HepG2 (cell line): ENCODE results near the gene CD4. TPM values are rescaled to one million over a fixed set of nuclear protein-coding genes. Genes with fewer than 3 reads are reported as not detected.

Source experiments
- CBX1 ChIP-seq: IDR thresholded peaks from one replicate; pipeline ENCODE4 v1.6.1; 2016; ENCODE audit warnings: antibody characterized with exemption, low read depth
- CENPBD1 ChIP-seq: sonication (generic); formaldehyde crosslinking; IDR thresholded peaks from 2 replicates; pipeline ENCODE4 v1.8.0; 2022; ENCODE audit warnings: missing genetic modification reagents, low read depth, mild to moderate bottlenecking, borderline replicate concordance
- FOXA3 ChIP-seq: IDR thresholded peaks from 2 replicates; pipeline ENCODE4 v1.6.1; 2016; ENCODE audit warnings: missing genetic modification reagents, missing compliant biosample characterization
- MED13 ChIP-seq: sonication (generic); formaldehyde crosslinking; IDR thresholded peaks from 2 replicates; pipeline ENCODE4 v1.5.0; 2020; ENCODE audit warnings: missing genetic modification reagents
- PHF8 ChIP-seq: sonication (generic); formaldehyde crosslinking; IDR thresholded peaks from 2 replicates; pipeline ENCODE4 v1.5.0; 2020; ENCODE audit warnings: missing genetic modification reagents
- PREB ChIP-seq: sonication (generic); formaldehyde crosslinking; IDR thresholded peaks from 2 replicates; pipeline ENCODE4 v1.4.0; 2020; ENCODE audit warnings: missing genetic modification reagents
- REL ChIP-seq: sonication (generic); formaldehyde crosslinking; conservative IDR thresholded peaks from 2 replicates; pipeline ENCODE4 v1.8.0; 2022; ENCODE audit warnings: mild to moderate bottlenecking, missing genetic modification reagents, moderate library complexity
- STAT6 ChIP-seq: sonication (generic); formaldehyde crosslinking; IDR thresholded peaks from 2 replicates; pipeline ENCODE4 v1.4.0; 2020; ENCODE audit warnings: missing genetic modification reagents, mild to moderate bottlenecking, borderline replicate concordance
- ZFP1 ChIP-seq: IDR thresholded peaks from 2 replicates; pipeline ENCODE4 v1.6.1; 2016
- ZFP37 ChIP-seq: sonication (generic); formaldehyde crosslinking; IDR thresholded peaks from 2 replicates; pipeline ENCODE4 v1.4.0; 2020; ENCODE audit warnings: missing genetic modification reagents, borderline replicate concordance
- ZNF329 ChIP-seq: sonication (generic); formaldehyde crosslinking; IDR thresholded peaks from 2 replicates; pipeline ENCODE4 v1.9.0; 2021; ENCODE audit warnings: low read depth, mild to moderate bottlenecking, missing genetic modification reagents
- ZNF382 ChIP-seq: sonication (generic); formaldehyde crosslinking; IDR thresholded peaks from 2 replicates; pipeline ENCODE4 v1.5.0; 2020; ENCODE audit warnings: missing genetic modification reagents, mild to moderate bottlenecking, borderline replicate concordance
- polyA plus RNA-seq, 8 experiments: library from polyadenylated mRNA; depleted of rRNA in 3 of 8; stranded (reverse) in 7 of 8; unstranded in 1 of 8; fragments of >200 nt; fragmentation: Illumina TruSeq in 4 of 8; extraction: Trizol in 4 of 8; gene quantifications; 2 replicates each; pipeline versions ENCODE4 v1.2.1 to v1.2.3, GENCODE V29; 2011 to 2016; ENCODE audit warnings: low read depth in 4 of 8, missing spikeins in 1 of 8, mixed read lengths in 1 of 8; ENCODE audit not compliant: insufficient read depth in 1 of 8
- total RNA-seq, 5 experiments: library from RNA; depleted of rRNA; stranded (reverse); fragments of >200 nt; fragmentation: Illumina TruSeq; extraction: Trizol; gene quantifications; 2 replicates each; pipeline ENCODE4 v1.2.3, GENCODE V29; 2016; ENCODE audit warnings: low read depth in 1 of 5
- TF ChIP-seq, protein P1 (sequence below): sonication (generic); formaldehyde crosslinking; IDR thresholded peaks from 2 replicates; pipeline ENCODE4 v1.4.0; 2020; ENCODE audit warnings: missing genetic modification reagents, borderline replicate concordance
- TF ChIP-seq, protein P2 (sequence below): sonication (generic); formaldehyde crosslinking; conservative IDR thresholded peaks from 2 replicates; pipeline ENCODE4 v1.4.0; 2020; ENCODE audit warnings: missing genetic modification reagents
- TF ChIP-seq, protein P3 (sequence below): sonication (generic); formaldehyde crosslinking; IDR thresholded peaks from 2 replicates; pipeline ENCODE4 v1.4.0; 2020; ENCODE audit warnings: mild to moderate bottlenecking, low read depth, missing genetic modification reagents
- TF ChIP-seq, protein P4 (sequence below): sonication (generic); formaldehyde crosslinking; IDR thresholded peaks from 2 replicates; pipeline ENCODE4 v1.4.0; 2020; ENCODE audit warnings: mild to moderate bottlenecking, missing genetic modification reagents

CD4 gene
- total and polyA plus RNA-seq, 2 of the 13 experiments (the other 11 are each of a cell fraction or from before 2014, with no cell fraction given): 0.07 to 0.95 TPM

GRCh38 chr12:6764011-6764828 is 25.1 kb upstream of the CD4 start (continued):
- no peak for TF ChIP-seq CBX1
- TF ChIP-seq, protein P1, sequence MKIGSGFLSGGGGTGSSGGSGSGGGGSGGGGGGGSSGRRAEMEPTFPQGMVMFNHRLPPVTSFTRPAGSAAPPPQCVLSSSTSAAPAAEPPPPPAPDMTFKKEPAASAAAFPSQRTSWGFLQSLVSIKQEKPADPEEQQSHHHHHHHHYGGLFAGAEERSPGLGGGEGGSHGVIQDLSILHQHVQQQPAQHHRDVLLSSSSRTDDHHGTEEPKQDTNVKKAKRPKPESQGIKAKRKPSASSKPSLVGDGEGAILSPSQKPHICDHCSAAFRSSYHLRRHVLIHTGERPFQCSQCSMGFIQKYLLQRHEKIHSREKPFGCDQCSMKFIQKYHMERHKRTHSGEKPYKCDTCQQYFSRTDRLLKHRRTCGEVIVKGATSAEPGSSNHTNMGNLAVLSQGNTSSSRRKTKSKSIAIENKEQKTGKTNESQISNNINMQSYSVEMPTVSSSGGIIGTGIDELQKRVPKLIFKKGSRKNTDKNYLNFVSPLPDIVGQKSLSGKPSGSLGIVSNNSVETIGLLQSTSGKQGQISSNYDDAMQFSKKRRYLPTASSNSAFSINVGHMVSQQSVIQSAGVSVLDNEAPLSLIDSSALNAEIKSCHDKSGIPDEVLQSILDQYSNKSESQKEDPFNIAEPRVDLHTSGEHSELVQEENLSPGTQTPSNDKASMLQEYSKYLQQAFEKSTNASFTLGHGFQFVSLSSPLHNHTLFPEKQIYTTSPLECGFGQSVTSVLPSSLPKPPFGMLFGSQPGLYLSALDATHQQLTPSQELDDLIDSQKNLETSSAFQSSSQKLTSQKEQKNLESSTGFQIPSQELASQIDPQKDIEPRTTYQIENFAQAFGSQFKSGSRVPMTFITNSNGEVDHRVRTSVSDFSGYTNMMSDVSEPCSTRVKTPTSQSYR (CRISPR knock-in tag): no peak
- no peak for TF ChIP-seq STAT6 (CRISPR knock-in tag)
- TF ChIP-seq PHF8: no peak
- no peak for TF ChIP-seq MED13 (CRISPR knock-in tag)
- TF ChIP-seq ZFP1 (CRISPR knock-in tag): no peak
- TF ChIP-seq ZNF329 (CRISPR knock-in tag): no peak
- TF ChIP-seq, protein P2, sequence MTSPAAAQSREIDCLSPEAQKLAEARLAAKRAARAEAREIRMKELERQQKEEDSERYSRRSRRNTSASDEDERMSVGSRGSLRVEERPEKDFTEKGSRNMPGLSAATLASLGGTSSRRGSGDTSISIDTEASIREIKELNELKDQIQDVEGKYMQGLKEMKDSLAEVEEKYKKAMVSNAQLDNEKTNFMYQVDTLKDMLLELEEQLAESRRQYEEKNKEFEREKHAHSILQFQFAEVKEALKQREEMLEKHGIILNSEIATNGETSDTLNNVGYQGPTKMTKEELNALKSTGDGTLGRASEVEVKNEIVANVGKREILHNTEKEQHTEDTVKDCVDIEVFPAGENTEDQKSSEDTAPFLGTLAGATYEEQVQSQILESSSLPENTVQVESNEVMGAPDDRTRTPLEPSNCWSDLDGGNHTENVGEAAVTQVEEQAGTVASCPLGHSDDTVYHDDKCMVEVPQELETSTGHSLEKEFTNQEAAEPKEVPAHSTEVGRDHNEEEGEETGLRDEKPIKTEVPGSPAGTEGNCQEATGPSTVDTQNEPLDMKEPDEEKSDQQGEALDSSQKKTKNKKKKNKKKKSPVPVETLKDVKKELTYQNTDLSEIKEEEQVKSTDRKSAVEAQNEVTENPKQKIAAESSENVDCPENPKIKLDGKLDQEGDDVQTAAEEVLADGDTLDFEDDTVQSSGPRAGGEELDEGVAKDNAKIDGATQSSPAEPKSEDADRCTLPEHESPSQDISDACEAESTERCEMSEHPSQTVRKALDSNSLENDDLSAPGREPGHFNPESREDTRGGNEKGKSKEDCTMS: no peak
- TF ChIP-seq FOXA3 (CRISPR knock-in tag): no peak
- no peak for TF ChIP-seq CENPBD1 (CRISPR knock-in tag)
- no peak for TF ChIP-seq ZNF382 (CRISPR knock-in tag)
- TF ChIP-seq, protein P3, sequence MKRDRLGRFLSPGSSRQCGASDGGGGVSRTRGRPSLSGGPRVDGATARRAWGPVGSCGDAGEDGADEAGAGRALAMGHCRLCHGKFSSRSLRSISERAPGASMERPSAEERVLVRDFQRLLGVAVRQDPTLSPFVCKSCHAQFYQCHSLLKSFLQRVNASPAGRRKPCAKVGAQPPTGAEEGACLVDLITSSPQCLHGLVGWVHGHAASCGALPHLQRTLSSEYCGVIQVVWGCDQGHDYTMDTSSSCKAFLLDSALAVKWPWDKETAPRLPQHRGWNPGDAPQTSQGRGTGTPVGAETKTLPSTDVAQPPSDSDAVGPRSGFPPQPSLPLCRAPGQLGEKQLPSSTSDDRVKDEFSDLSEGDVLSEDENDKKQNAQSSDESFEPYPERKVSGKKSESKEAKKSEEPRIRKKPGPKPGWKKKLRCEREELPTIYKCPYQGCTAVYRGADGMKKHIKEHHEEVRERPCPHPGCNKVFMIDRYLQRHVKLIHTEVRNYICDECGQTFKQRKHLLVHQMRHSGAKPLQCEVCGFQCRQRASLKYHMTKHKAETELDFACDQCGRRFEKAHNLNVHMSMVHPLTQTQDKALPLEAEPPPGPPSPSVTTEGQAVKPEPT: peak; percentile 10; the same call in 1 of the 2 replicates
- no peak for TF ChIP-seq REL (CRISPR knock-in tag)
- no peak for TF ChIP-seq ZFP37 (CRISPR knock-in tag)
- TF ChIP-seq, protein P4, sequence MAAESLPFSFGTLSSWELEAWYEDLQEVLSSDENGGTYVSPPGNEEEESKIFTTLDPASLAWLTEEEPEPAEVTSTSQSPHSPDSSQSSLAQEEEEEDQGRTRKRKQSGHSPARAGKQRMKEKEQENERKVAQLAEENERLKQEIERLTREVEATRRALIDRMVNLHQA: no peak
- no peak for TF ChIP-seq PREB (CRISPR knock-in tag)
